Measurements from ENCODE around the gene DARS1.

GRCh38 chr2:135904341-135904989 lies 81.0 kb downstream of the DARS1 start:
- no peak for TF ChIP-seq ZNF274 (IDR thresholded peaks at IDR 0.05; ENCODE audit: low read depth, low read length)
- no peak for TF ChIP-seq SUZ12 (IDR thresholded peaks at IDR 0.05; ENCODE audit: extremely low read depth, insufficient read depth, insufficient read length)
